HG02870 (cell line): Measurements from ENCODE around the gene ABCC4.

Source experiments
- ATAC-seq: cut with Tn5 transposase; IDR thresholded peaks from one replicate; pipeline ENCODE4 v1.9.1; 2021; ENCODE audit warnings: mild to moderate bottlenecking, moderate library complexity; ENCODE audit not compliant: unreplicated experiment

Gene ABCC4

GRCh38 chr13:95060014-95060519 is 241.2 kb downstream of the ABCC4 start:
- ATAC-seq = no peak

GRCh38 chr13:95059306-95059705 is 241.9 kb downstream of the ABCC4 start:
- ATAC-seq = no peak

GRCh38 chr13:95058680-95059079 is 242.6 kb downstream of the ABCC4 start:
- ATAC-seq = no peak

- no peak for ATAC-seq
Measured at GRCh38 chr13:95056266-95056665, 245.0 kb downstream of the ABCC4 start.

- peak; percentile 81 for ATAC-seq
Measured at GRCh38 chr13:95050800-95051615, 250.2 kb downstream of the ABCC4 start.

GRCh38 chr13:95049772-95050171 is 251.5 kb downstream of the ABCC4 start:
- no peak for ATAC-seq

GRCh38 chr13:95044452-95045205 is 256.6 kb downstream of the ABCC4 start:
- ATAC-seq = no peak

- ATAC-seq = no peak
Measured at GRCh38 chr13:95039415-95039814, 261.8 kb downstream of the ABCC4 start.

GRCh38 chr13:95038949-95039348 is 262.3 kb downstream of the ABCC4 start:
- ATAC-seq = no peak

- ATAC-seq = no peak
Measured at GRCh38 chr13:95035311-95036109, 265.7 kb downstream of the ABCC4 start.

GRCh38 chr13:95033890-95034289 is 267.4 kb downstream of the ABCC4 start:
- peak; percentile 85 for ATAC-seq

- ATAC-seq = no peak
Measured at GRCh38 chr13:95032121-95032520, 269.1 kb downstream of the ABCC4 start.

- ATAC-seq = no peak
Measured at GRCh38 chr13:95030821-95031343, 270.4 kb downstream of the ABCC4 start.

GRCh38 chr13:95027638-95028037 is 273.6 kb downstream of the ABCC4 start:
- no peak for ATAC-seq

- no peak for ATAC-seq
Measured at GRCh38 chr13:95025116-95025515, 276.1 kb downstream of the ABCC4 start.

GRCh38 chr13:95023405-95023804 is 277.8 kb downstream of the ABCC4 start:
- ATAC-seq = no peak

GRCh38 chr13:95020298-95020987 is 280.8 kb downstream of the ABCC4 start:
- no peak for ATAC-seq

GRCh38 chr13:95019886-95020285 is 281.4 kb downstream of the ABCC4 start:
- no peak for ATAC-seq

- ATAC-seq = no peak
Measured at GRCh38 chr13:95007322-95007721, 293.9 kb downstream of the ABCC4 start.

GRCh38 chr13:95005300-95005699 is 296.0 kb downstream of the ABCC4 start:
- ATAC-seq = no peak
